Glomerular endothelial cell (primary cell): ENCODE measurements around the gene BUB3. TPM values are rescaled to one million over a fixed set of nuclear protein-coding genes. Genes with fewer than 3 reads are reported as not detected.

ENCODE experiments used
- DNase-seq: peaks from one replicate; pipeline ENCODE4 v3.0.0-alpha.2; 2011; ENCODE audit warnings: low read depth, low spot score; ENCODE audit errors: extremely low read depth
- total RNA-seq: library from RNA; depleted of rRNA; stranded (reverse); fragments of >200 nt; gene quantifications from 2 replicates; pipeline ENCODE4 v1.2.3, GENCODE V29; 2015

The BUB3 gene
- total RNA-seq, 1 donor from 2014 or later: 132 TPM

GRCh38 chr10:123202506-123202905, 48.3 kb downstream of the BUB3 start:
- DNase-seq: no peak

GRCh38 chr10:123203393-123204126, 49.4 kb downstream of the BUB3 start:
- DNase-seq: no peak

GRCh38 chr10:123204127-123204461, 49.9 kb downstream of the BUB3 start:
- no peak for DNase-seq

GRCh38 chr10:123205041-123205440, 50.8 kb downstream of the BUB3 start:
- no peak for DNase-seq

- DNase-seq: no peak
Measured at GRCh38 chr10:123212063-123212462, 57.9 kb downstream of the BUB3 start.

GRCh38 chr10:123212640-123213039, 58.4 kb downstream of the BUB3 start:
- no peak for DNase-seq

- no peak for DNase-seq
Measured at GRCh38 chr10:123213192-123213591, 59.0 kb downstream of the BUB3 start.

Other genes starting within 250 kb of the BUB3 start
- not detected in 2 replicates for gene FAM24A, start 243.8 kb upstream of the BUB3 start, total RNA-seq
- 5.1 and 9.6 TPM in 2 replicates for gene C10orf88, start 200.2 kb upstream of the BUB3 start, total RNA-seq
- 1.6 and 5.0 TPM in 2 replicates for gene PSTK, start 174.0 kb upstream of the BUB3 start, total RNA-seq
- 3.1 and 9.0 TPM in 2 replicates for gene IKZF5, start 145.6 kb upstream of the BUB3 start, total RNA-seq
- 4.4 and 4.7 TPM in 2 replicates for gene ACADSB, start 145.4 kb upstream of the BUB3 start, total RNA-seq
- gene HMX3, start 18.4 kb upstream of the BUB3 start, total RNA-seq: not detected in 2 replicates
- gene HMX2, start 6.3 kb upstream of the BUB3 start, total RNA-seq: not detected in 2 replicates